Panc1 (cell line): ENCODE measurements around the gene MMP21.

ENCODE experiments used
- POLR2AphosphoS5 ChIP-seq: IDR thresholded peaks from 2 replicates; pipeline ENCODE4 v1.6.1; 2012; ENCODE audit warnings: mild to moderate bottlenecking, low read depth, low read length, moderate library complexity
- TCF7L2 ChIP-seq: IDR thresholded peaks from 2 replicates; pipeline ENCODE4 v1.6.1; 2011; ENCODE audit warnings: mild to moderate bottlenecking, low read depth, low read length, inconsistent platforms
- TF ChIP-seq, protein P1 (sequence below): fragments of 450-650 bp; IDR thresholded peaks from 2 replicates; pipeline ENCODE4 v1.5.1; 2017; ENCODE audit warnings: mild to moderate bottlenecking
- TF ChIP-seq, protein P2 (sequence below), 2 experiments: IDR thresholded peaks; 2 replicates each; pipeline ENCODE4 v1.6.1; 2011 to 2012; ENCODE audit warnings: low read depth in 2 of 2, control low read depth in 1 of 2, low read length in 1 of 2, mild to moderate bottlenecking in 1 of 2, moderate library complexity in 1 of 2; ENCODE audit not compliant: insufficient read depth in 1 of 2

DNA sequence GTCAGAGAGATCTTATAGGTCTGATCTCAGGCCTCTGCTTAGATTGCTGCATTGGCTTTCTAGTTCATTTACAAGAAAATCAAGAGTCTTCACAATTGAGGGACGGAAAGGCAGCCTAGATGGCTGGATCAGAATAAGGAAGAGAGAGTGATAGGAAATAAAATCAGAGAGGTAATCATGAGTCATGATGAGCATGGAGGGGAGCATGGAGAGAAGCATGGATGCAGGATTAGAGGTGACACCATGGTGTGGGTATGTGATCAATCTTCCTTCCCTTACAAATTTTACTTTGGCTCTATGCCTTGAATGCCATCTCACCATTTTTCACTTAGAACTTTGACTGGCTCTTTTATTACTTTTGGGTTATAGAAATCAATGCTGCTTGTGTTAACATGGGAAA is 49.1 kb upstream of the MMP21 start:
- TF ChIP-seq, protein P1, sequence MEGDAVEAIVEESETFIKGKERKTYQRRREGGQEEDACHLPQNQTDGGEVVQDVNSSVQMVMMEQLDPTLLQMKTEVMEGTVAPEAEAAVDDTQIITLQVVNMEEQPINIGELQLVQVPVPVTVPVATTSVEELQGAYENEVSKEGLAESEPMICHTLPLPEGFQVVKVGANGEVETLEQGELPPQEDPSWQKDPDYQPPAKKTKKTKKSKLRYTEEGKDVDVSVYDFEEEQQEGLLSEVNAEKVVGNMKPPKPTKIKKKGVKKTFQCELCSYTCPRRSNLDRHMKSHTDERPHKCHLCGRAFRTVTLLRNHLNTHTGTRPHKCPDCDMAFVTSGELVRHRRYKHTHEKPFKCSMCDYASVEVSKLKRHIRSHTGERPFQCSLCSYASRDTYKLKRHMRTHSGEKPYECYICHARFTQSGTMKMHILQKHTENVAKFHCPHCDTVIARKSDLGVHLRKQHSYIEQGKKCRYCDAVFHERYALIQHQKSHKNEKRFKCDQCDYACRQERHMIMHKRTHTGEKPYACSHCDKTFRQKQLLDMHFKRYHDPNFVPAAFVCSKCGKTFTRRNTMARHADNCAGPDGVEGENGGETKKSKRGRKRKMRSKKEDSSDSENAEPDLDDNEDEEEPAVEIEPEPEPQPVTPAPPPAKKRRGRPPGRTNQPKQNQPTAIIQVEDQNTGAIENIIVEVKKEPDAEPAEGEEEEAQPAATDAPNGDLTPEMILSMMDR = no peak
- no peak for TF ChIP-seq TCF7L2
- no peak for TF ChIP-seq POLR2AphosphoS5
- TF ChIP-seq, protein P2, sequence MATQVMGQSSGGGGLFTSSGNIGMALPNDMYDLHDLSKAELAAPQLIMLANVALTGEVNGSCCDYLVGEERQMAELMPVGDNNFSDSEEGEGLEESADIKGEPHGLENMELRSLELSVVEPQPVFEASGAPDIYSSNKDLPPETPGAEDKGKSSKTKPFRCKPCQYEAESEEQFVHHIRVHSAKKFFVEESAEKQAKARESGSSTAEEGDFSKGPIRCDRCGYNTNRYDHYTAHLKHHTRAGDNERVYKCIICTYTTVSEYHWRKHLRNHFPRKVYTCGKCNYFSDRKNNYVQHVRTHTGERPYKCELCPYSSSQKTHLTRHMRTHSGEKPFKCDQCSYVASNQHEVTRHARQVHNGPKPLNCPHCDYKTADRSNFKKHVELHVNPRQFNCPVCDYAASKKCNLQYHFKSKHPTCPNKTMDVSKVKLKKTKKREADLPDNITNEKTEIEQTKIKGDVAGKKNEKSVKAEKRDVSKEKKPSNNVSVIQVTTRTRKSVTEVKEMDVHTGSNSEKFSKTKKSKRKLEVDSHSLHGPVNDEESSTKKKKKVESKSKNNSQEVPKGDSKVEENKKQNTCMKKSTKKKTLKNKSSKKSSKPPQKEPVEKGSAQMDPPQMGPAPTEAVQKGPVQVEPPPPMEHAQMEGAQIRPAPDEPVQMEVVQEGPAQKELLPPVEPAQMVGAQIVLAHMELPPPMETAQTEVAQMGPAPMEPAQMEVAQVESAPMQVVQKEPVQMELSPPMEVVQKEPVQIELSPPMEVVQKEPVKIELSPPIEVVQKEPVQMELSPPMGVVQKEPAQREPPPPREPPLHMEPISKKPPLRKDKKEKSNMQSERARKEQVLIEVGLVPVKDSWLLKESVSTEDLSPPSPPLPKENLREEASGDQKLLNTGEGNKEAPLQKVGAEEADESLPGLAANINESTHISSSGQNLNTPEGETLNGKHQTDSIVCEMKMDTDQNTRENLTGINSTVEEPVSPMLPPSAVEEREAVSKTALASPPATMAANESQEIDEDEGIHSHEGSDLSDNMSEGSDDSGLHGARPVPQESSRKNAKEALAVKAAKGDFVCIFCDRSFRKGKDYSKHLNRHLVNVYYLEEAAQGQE (IDR thresholded peaks at IDR 0.05; ENCODE audit: insufficient read depth in 1 of 2, low read depth in 2 of 2, low read length in 1 of 2) = no peak
